GM23338 (cell line): Measurements from ENCODE around the gene CLIC5. TPM values are rescaled to one million over a fixed set of nuclear protein-coding genes. Genes with fewer than 3 reads are reported as not detected.

Source experiments
- ATAC-seq: fragments of 200-7000 bp; cut with Tn5 transposase; 3 replicates; pipeline ENCODE4 v1.9.1; 2020
- DNase-seq: peaks from one replicate; pipeline ENCODE4 v3.0.0-alpha.2; 2015; ENCODE audit warnings: low spot score
- H2AFZ ChIP-seq: fragments of 200-600 bp; sonication (generic); 2 replicates; pipeline ENCODE4 v1.8.0; 2016; ENCODE audit warnings: antibody characterized with exemption, mild to moderate bottlenecking, moderate library complexity
- H3F3A ChIP-seq: fragments of 200-600 bp; sonication (generic); replicated peaks from 2 replicates; pipeline ENCODE4 v1.8.0; 2017; ENCODE audit warnings: antibody characterized with exemption, mixed run types, low read depth
- H3K27ac ChIP-seq: fragments of 200-600 bp; sonication (generic); 2 replicates; pipeline ENCODE4 v1.6.1; 2016; ENCODE audit warnings: low read depth
- H3K27me3 ChIP-seq: fragments of 200-600 bp; sonication (generic); 2 replicates; pipeline ENCODE4 v1.8.0; 2016; ENCODE audit warnings: mild to moderate bottlenecking, mixed run types, moderate library complexity; ENCODE audit not compliant: insufficient read depth
- H3K36me3 ChIP-seq: fragments of 200-600 bp; sonication (generic); 2 replicates; pipeline ENCODE4 v1.8.0; 2016; ENCODE audit warnings: mild to moderate bottlenecking; ENCODE audit not compliant: insufficient read depth
- H3K4me1 ChIP-seq: fragments of 200-600 bp; sonication (generic); 2 replicates; pipeline ENCODE4 v1.8.0; 2016; ENCODE audit warnings: mild to moderate bottlenecking, moderate library complexity; ENCODE audit not compliant: insufficient read depth
- H3K4me2 ChIP-seq: fragments of 200-600 bp; sonication (generic); 2 replicates; pipeline ENCODE4 v1.7.1; 2017; ENCODE audit warnings: mixed run types
- H3K4me3 ChIP-seq: fragments of 200-600 bp; sonication (generic); 2 replicates; pipeline ENCODE4 v1.6.1; 2016; ENCODE audit warnings: mixed run types
- H3K79me2 ChIP-seq: fragments of 200-600 bp; sonication (generic); replicated peaks from 2 replicates; pipeline ENCODE4 v1.8.0; 2017; ENCODE audit warnings: mild to moderate bottlenecking; ENCODE audit not compliant: insufficient read depth
- H3K9me2 ChIP-seq: fragments of 200-600 bp; sonication (generic); 2 replicates; pipeline ENCODE4 v1.8.0; 2017; ENCODE audit not compliant: insufficient read depth
- H4K20me1 ChIP-seq: fragments of 200-600 bp; sonication (generic); replicated peaks from 2 replicates; pipeline ENCODE4 v1.8.0; 2017; ENCODE audit warnings: mild to moderate bottlenecking; ENCODE audit not compliant: insufficient read depth
- H3K27ac Mint-ChIP-seq: 2 replicates; pipeline ENCODE4 v1.8.0; 2020; ENCODE audit warnings: inconsistent platforms, mild to moderate bottlenecking, moderate library complexity, mixed read lengths
- H3K27me3 Mint-ChIP-seq: 3 replicates; pipeline ENCODE4 v1.8.0; 2022; ENCODE audit warnings: low read depth, mild to moderate bottlenecking, moderate library complexity, mixed read lengths, inconsistent platforms; ENCODE audit not compliant: insufficient read depth, poor library complexity
- H3K36me3 Mint-ChIP-seq: 3 replicates; pipeline ENCODE4 v1.8.0; 2021; ENCODE audit warnings: low read depth, mild to moderate bottlenecking, inconsistent platforms, moderate library complexity, mixed read lengths
- H3K4me1 Mint-ChIP-seq: 3 replicates; pipeline ENCODE4 v1.8.0; 2020; ENCODE audit warnings: mild to moderate bottlenecking, inconsistent platforms, mixed read lengths
- H3K4me3 Mint-ChIP-seq: 3 replicates; pipeline ENCODE4 v1.8.0; 2021; ENCODE audit warnings: moderate library complexity, mild to moderate bottlenecking, inconsistent platforms, mixed read lengths
- H3K9me3 Mint-ChIP-seq: 3 replicates; pipeline ENCODE4 v1.8.0; 2020; ENCODE audit warnings: moderate library complexity, mild to moderate bottlenecking, inconsistent platforms, mixed read lengths
- CREB1 ChIP-seq: fragments of 250-450 bp; sonication (Bioruptor Pico); IDR thresholded peaks from 2 replicates; pipeline ENCODE4 v1.5.0; 2020; ENCODE audit warnings: low read depth, mild to moderate bottlenecking, moderate library complexity
- CTCF ChIP-seq, 2 experiments: fragments of 200-600 bp in 1 of 2; sonication (generic) in 1 of 2; conservative IDR thresholded peaks; 2 replicates each; pipeline versions ENCODE4 v1.5.1 to v1.6.1; 2016 to 2017; ENCODE audit warnings: antibody characterized with exemption in 2 of 2, low read depth in 2 of 2, mild to moderate bottlenecking in 2 of 2, moderate library complexity in 1 of 2
- ETS1 ChIP-seq: IDR thresholded peaks from 2 replicates; pipeline ENCODE4 v1.6.1; 2016; ENCODE audit warnings: antibody characterized with exemption
- EZH2 ChIP-seq: fragments of 200-600 bp; sonication (generic); IDR thresholded peaks from one replicate; pipeline ENCODE4 v1.8.0; 2017; ENCODE audit warnings: antibody characterized with exemption, mild to moderate bottlenecking, low read depth; ENCODE audit not compliant: unreplicated experiment
- EZH2phosphoT487 ChIP-seq: fragments of 200-600 bp; sonication (generic); IDR thresholded peaks from one replicate; pipeline ENCODE4 v1.8.1; 2018; ENCODE audit warnings: antibody characterized with exemption; ENCODE audit not compliant: unreplicated experiment
- JUNB ChIP-seq: IDR thresholded peaks from one replicate; pipeline ENCODE4 v1.6.1; 2016; ENCODE audit warnings: antibody characterized with exemption; ENCODE audit not compliant: unreplicated experiment
- NANOG ChIP-seq: IDR thresholded peaks from 2 replicates; pipeline ENCODE4 v1.6.1; 2016; ENCODE audit warnings: antibody characterized with exemption, borderline replicate concordance
- POLR2AphosphoS5 ChIP-seq: IDR thresholded peaks from 2 replicates; pipeline ENCODE4 v1.6.1; 2016; ENCODE audit warnings: antibody characterized with exemption, low read depth
- STAT1 ChIP-seq: IDR thresholded peaks from one replicate; pipeline ENCODE4 v1.6.1; 2016; ENCODE audit warnings: antibody characterized with exemption; ENCODE audit not compliant: unreplicated experiment
- ZNF114 ChIP-seq: fragments of 250-450 bp; sonication (Bioruptor Pico); IDR thresholded peaks from 2 replicates; pipeline ENCODE4 v1.5.0; 2020; ENCODE audit warnings: mild to moderate bottlenecking, moderate library complexity
- ZNF331 ChIP-seq: fragments of 250-450 bp; sonication (Bioruptor Pico); IDR thresholded peaks from 2 replicates; pipeline ENCODE4 v1.5.0; 2020; ENCODE audit warnings: low read depth, mild to moderate bottlenecking, moderate library complexity
- ZNF462 ChIP-seq: fragments of 250-450 bp; sonication (Bioruptor Pico); IDR thresholded peaks from 2 replicates; pipeline ENCODE4 v1.5.0; 2020; ENCODE audit warnings: mild to moderate bottlenecking, moderate library complexity
- polyA plus RNA-seq: library from polyadenylated mRNA; unstranded; fragments of >200 nt; fragmentation: Nextera tagmentation; extraction: Ambion mirVana; gene quantifications from 2 replicates; pipeline ENCODE4 v1.2.1, GENCODE V29; 2016
- total RNA-seq: library from RNA; depleted of rRNA; stranded (reverse); fragments of >200 nt; shearing (Covaris generic); gene quantifications from 2 replicates; pipeline ENCODE4 v1.2.3, GENCODE V29; 2014
- TF ChIP-seq, protein P1 (sequence below): IDR thresholded peaks from one replicate; pipeline ENCODE4 v1.6.1; 2018; ENCODE audit warnings: antibody characterized with exemption; ENCODE audit not compliant: unreplicated experiment

The CLIC5 gene
- total and polyA plus RNA-seq, 2 experiments from 2014 or later, result 0.08 TPM; not detected in 1

DNA sequence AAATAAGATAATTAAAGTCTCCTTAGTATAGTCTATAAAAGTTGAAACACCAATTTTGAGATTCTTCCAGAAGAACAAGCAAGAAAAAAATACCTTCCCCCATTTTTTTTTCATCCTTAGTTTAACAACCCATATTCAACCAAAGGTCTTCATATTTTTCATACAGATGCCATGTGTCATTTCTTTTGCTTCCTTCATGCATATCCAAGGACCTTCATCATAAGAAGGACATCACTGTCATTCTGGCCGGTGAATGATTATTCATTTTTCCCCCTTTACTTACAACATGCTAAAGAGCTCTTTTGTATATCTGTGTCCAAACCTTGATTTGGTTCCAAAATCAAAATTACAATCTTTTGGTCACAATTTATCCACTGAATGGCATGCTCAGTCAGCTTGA is 21.3 kb upstream of the CLIC5 start:
- Histone ChIP-seq H3K79me2 (no peaks in the 10 kb centered on the region), H3K4me2 (no peak overlapping the region), H3K27ac (no peak overlapping the region), H3F3A (no peaks in the 10 kb centered on the region), H3K36me3 (no peaks in the 10 kb centered on the region), H4K20me1 (no peaks in the 10 kb centered on the region), H3K9me2 (peaks cover 9% of the 10 kb centered on the region; the same call in 1 of the 2 replicates), H2AFZ (no peak overlapping the region), H3K27me3 (no peaks in the 10 kb centered on the region), H3K4me1 (peaks cover 19% of the 10 kb centered on the region), H3K4me3 (no peak overlapping the region)
- TF ChIP-seq CTCF (conservative IDR thresholded peaks at IDR 0.05; ENCODE audit: low read depth in 2 of 2) (no peak), EZH2 (no peak), NANOG (no peak), EZH2phosphoT487 (no peak), CREB1 (CRISPR knock-in tag) (no peak), ZNF462 (no peak), ZNF331 (CRISPR knock-in tag) (no peak), JUNB (no peak), POLR2AphosphoS5 (no peak), ZNF114 (no peak), ETS1 (no peak), STAT1 (no peak)
- TF ChIP-seq, protein P1, sequence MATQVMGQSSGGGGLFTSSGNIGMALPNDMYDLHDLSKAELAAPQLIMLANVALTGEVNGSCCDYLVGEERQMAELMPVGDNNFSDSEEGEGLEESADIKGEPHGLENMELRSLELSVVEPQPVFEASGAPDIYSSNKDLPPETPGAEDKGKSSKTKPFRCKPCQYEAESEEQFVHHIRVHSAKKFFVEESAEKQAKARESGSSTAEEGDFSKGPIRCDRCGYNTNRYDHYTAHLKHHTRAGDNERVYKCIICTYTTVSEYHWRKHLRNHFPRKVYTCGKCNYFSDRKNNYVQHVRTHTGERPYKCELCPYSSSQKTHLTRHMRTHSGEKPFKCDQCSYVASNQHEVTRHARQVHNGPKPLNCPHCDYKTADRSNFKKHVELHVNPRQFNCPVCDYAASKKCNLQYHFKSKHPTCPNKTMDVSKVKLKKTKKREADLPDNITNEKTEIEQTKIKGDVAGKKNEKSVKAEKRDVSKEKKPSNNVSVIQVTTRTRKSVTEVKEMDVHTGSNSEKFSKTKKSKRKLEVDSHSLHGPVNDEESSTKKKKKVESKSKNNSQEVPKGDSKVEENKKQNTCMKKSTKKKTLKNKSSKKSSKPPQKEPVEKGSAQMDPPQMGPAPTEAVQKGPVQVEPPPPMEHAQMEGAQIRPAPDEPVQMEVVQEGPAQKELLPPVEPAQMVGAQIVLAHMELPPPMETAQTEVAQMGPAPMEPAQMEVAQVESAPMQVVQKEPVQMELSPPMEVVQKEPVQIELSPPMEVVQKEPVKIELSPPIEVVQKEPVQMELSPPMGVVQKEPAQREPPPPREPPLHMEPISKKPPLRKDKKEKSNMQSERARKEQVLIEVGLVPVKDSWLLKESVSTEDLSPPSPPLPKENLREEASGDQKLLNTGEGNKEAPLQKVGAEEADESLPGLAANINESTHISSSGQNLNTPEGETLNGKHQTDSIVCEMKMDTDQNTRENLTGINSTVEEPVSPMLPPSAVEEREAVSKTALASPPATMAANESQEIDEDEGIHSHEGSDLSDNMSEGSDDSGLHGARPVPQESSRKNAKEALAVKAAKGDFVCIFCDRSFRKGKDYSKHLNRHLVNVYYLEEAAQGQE, result no peak
- Mint-ChIP-seq H3K36me3 (no peaks in the 10 kb centered on the region), H3K27ac (no peak overlapping the region), H3K27me3 (peaks cover 2% of the 10 kb centered on the region), H3K4me3 (no peak overlapping the region), H3K4me1 (peaks cover 11% of the 10 kb centered on the region; the same call in 2 of the 3 replicates), H3K9me3 (no peaks in the 10 kb centered on the region)
- DNase-seq, result no peak
- ATAC-seq, result no peak
